T-cell (primary cell): ENCODE measurements around the gene TTLL7. TPM values are rescaled to one million over a fixed set of nuclear protein-coding genes. Genes with fewer than 3 reads are reported as not detected.

Source experiments
- ATAC-seq, 4 experiments: fragments of 200-7000 bp in 3 of 4; fragments of 150-1000 bp in 1 of 4; cut with Tn5 transposase; replicated peaks in 1 of 4; 1 replicate in 3 of 4; 2 replicates in 1 of 4; pipeline ENCODE4 v1.10.0; 2021; ENCODE audit warnings: moderate library complexity in 3 of 4, mild to moderate bottlenecking in 2 of 4, moderate number of reproducible peaks in 1 of 4
- CTCF ChIA-PET, 2 donors: fragments of 300-600 bp; sonication (Branson Sonifier 250); formaldehyde crosslinking; loops; one replicate each; lab custom pipeline; 2022; ENCODE audit warnings: antibody characterized with exemption in 2 of 2; lab: Charles Lee
- POLR2A ChIA-PET, 2 donors: fragments of 300-600 bp; sonication (Branson Sonifier 250); formaldehyde crosslinking; loops; one replicate each; lab custom pipeline; 2022; ENCODE audit warnings: antibody characterized with exemption in 2 of 2; lab: Charles Lee
- DNase-seq, 35 experiments: peaks; one replicate each; pipeline versions ENCODE4 v3.0.0 to v3.0.0-alpha.2; 2013 to 2023
- H3K27ac ChIP-seq: one replicate; pipeline ENCODE4 v1.5.1; 2013; ENCODE audit warnings: low read length
- H3K27me3 ChIP-seq, 2 experiments: replicated peaks in 1 of 2; 1 replicate in 1 of 2; 2 replicates in 1 of 2; pipeline versions ENCODE4 v1.6.1 to v1.7.0; 2013; ENCODE audit warnings: low read length in 1 of 2, mixed read lengths in 1 of 2; ENCODE audit not compliant: control insufficient read depth in 2 of 2, insufficient read depth in 2 of 2; ENCODE audit errors: extremely low read depth in 1 of 2
- H3K36me3 ChIP-seq, 2 donors: 1 replicate in 1 of 2; 2 replicates in 1 of 2; pipeline versions ENCODE4 v1.6.1 to v1.7.0; 2013; ENCODE audit warnings: low read length in 1 of 2; ENCODE audit not compliant: control insufficient read depth in 2 of 2, insufficient read depth in 1 of 2; ENCODE audit errors: extremely low read depth in 1 of 2
- H3K4me1 ChIP-seq, 2 experiments: 1 replicate in 1 of 2; 2 replicates in 1 of 2; pipeline versions ENCODE4 v1.6.1 to v1.7.0; 2013; ENCODE audit warnings: low read length in 2 of 2, mixed read lengths in 1 of 2; ENCODE audit not compliant: insufficient read depth in 2 of 2, control insufficient read depth in 1 of 2; ENCODE audit errors: extremely low read depth in 1 of 2
- H3K4me3 ChIP-seq, 2 donors: 1 replicate in 1 of 2; 2 replicates in 1 of 2; pipeline versions ENCODE4 v1.5.1 to v1.7.0; 2013; ENCODE audit warnings: mild to moderate bottlenecking in 2 of 2, low read length in 1 of 2, moderate library complexity in 1 of 2; ENCODE audit not compliant: control insufficient read depth in 1 of 2; ENCODE audit errors: extremely low read depth in 1 of 2
- H3K9me3 ChIP-seq: 2 replicates; pipeline ENCODE4 v1.7.0; 2013
- H3K27ac Mint-ChIP-seq, 2 donors: one replicate each; pipeline ENCODE4 v1.8.0; 2020 to 2021; ENCODE audit warnings: mild to moderate bottlenecking in 2 of 2, mixed read lengths in 2 of 2
- H3K27me3 Mint-ChIP-seq, 2 donors: one replicate each; pipeline ENCODE4 v1.8.0; 2021 to 2022; ENCODE audit warnings: mixed read lengths in 2 of 2
- H3K36me3 Mint-ChIP-seq: one replicate; pipeline ENCODE4 v1.8.0; 2021; ENCODE audit warnings: mixed read lengths
- H3K4me1 Mint-ChIP-seq, 3 donors: one replicate each; pipeline ENCODE4 v1.8.0; 2020 to 2022; ENCODE audit warnings: mixed read lengths in 3 of 3, mild to moderate bottlenecking in 1 of 3
- H3K4me3 Mint-ChIP-seq, 3 donors: one replicate each; pipeline ENCODE4 v1.8.0; 2020 to 2022; ENCODE audit warnings: mild to moderate bottlenecking in 3 of 3, mixed read lengths in 3 of 3, moderate library complexity in 3 of 3
- H3K9me3 Mint-ChIP-seq, 3 donors: one replicate each; pipeline ENCODE4 v1.8.0; 2020 to 2022; ENCODE audit warnings: mixed read lengths in 3 of 3
- WGBS: methylation state at CpG from one replicate; pipeline ENCODE4 v1.1.5; 2013; ENCODE audit warnings: missing lambda C conversion rate; ENCODE audit not compliant: insufficient coverage; 5-methylcytosine and 5-hydroxymethylcytosine counted together
- total RNA-seq, 35 experiments: library from RNA in 6 of 35; stranded (reverse) in 6 of 35; fragments of 120-200 nt in 1 of 35; gene quantifications; one replicate each; pipeline versions ENCODE4 v1.2.1 to v1.2.4 and lab custom pipeline; 2013 to 2026

Gene TTLL7
- total RNA-seq, 5 donors from 2014 or later (not counting 1 experiment from before 2014, with no cell fraction given), result 0.19 to 0.77 (median 0.44) TPM; not detected in 1

- H3K4me1 Mint-ChIP-seq, result no peaks in the 10 kb centered on the region
- WGBS, result 60% methylated on average over 1 of the region's 2 CpGs
- POLR2A ChIA-PET, result no interaction called here
Observed at GRCh38 chr1:83912876-83913275, 86.1 kb downstream of the TTLL7 start.

GRCh38 chr1:83910461-83910860 is 88.5 kb downstream of the TTLL7 start:
- H3K4me1 Mint-ChIP-seq, result no peaks in the 10 kb centered on the region
- ChIA-PET POLR2A (no interaction called here), CTCF (no interaction called here)
- H3K9me3 Mint-ChIP-seq, result no peaks in the 10 kb centered on the region
- H3K27ac Mint-ChIP-seq, result no peak overlapping the region
- no peak for DNase-seq
- no peaks in the 10 kb centered on the region for H3K36me3 Mint-ChIP-seq
- WGBS, result 0% methylated on average over 1 of the region's 3 CpGs
- Histone ChIP-seq H3K9me3 (no peaks in the 10 kb centered on the region), H3K4me3 (no peak overlapping the region), H3K4me1 (no peaks in the 10 kb centered on the region), H3K36me3 (no peaks in the 10 kb centered on the region), H3K27ac (no peak overlapping the region), H3K27me3 (peaks cover 0 to 4% of the 10 kb centered on the region in 2 experiments)
- no peak overlapping the region for H3K4me3 Mint-ChIP-seq
- no peak for ATAC-seq
- peaks cover 25 to 28% of the 10 kb centered on the region in 2 donors for H3K27me3 Mint-ChIP-seq

More at GRCh38 chr1:83912876-83913275, 86.1 kb downstream of the TTLL7 start:
- H3K9me3 Mint-ChIP-seq, result no peaks in the 10 kb centered on the region
- no peak for DNase-seq
- no peaks in the 10 kb centered on the region for H3K36me3 Mint-ChIP-seq
- H3K27ac Mint-ChIP-seq, result no peak overlapping the region
- ATAC-seq, result no peak
- no peaks in the 10 kb centered on the region for H3K4me1 ChIP-seq
- peaks cover 17 to 20% of the 10 kb centered on the region in 2 donors for H3K27me3 Mint-ChIP-seq
- H3K4me3 Mint-ChIP-seq, result no peak overlapping the region
- H3K27me3 ChIP-seq, result peaks cover 0 to 6% of the 10 kb centered on the region in 2 experiments
- no peak overlapping the region for H3K27ac ChIP-seq
- no peak overlapping the region for H3K4me3 ChIP-seq
- CTCF ChIA-PET, result no interaction called here
- H3K9me3 ChIP-seq, result no peaks in the 10 kb centered on the region
- no peaks in the 10 kb centered on the region for H3K36me3 ChIP-seq

- DNase-seq, result no peak
- no peak overlapping the region for H3K4me3 ChIP-seq
- ChIA-PET CTCF (interaction anchor here (0.6 to 1.8 kb wide), 4 partner anchors 42 to 522 kb away, joined by 3 to 5 read pairs (median 4); no protein-coding TSS in a partner anchor), POLR2A (interaction anchor here in 1 of 2 donors (0.6 kb wide), 1 partner anchor 230 kb away, joined by 11 read pairs; no protein-coding TSS in a partner anchor)
- H3K4me1 ChIP-seq, result no peaks in the 10 kb centered on the region
- ATAC-seq, result no peak
- no peak overlapping the region for H3K4me3 Mint-ChIP-seq
- H3K9me3 Mint-ChIP-seq, result no peaks in the 10 kb centered on the region
- no peak overlapping the region for H3K27ac Mint-ChIP-seq
- H3K36me3 Mint-ChIP-seq, result no peaks in the 10 kb centered on the region
- H3K27ac ChIP-seq, result no peak overlapping the region
- peaks cover 0 to 4% of the 10 kb centered on the region in 2 experiments for H3K27me3 ChIP-seq
- peaks cover 21 to 23% of the 10 kb centered on the region in 2 donors for H3K27me3 Mint-ChIP-seq
- no peaks in the 10 kb centered on the region for H3K36me3 ChIP-seq
- H3K4me1 Mint-ChIP-seq, result no peaks in the 10 kb centered on the region
- H3K9me3 ChIP-seq, result no peaks in the 10 kb centered on the region
Observed at GRCh38 chr1:83909687-83910086, 89.2 kb downstream of the TTLL7 start.

- no CpG with 5 or more reads among the region's 3 CpGs for WGBS
- H3K4me3 ChIP-seq, result no peak overlapping the region
- no peaks in the 10 kb centered on the region for H3K9me3 ChIP-seq
- peak in 2 of 35 experiments; percentile 4 to 53 for DNase-seq
- Mint-ChIP-seq H3K9me3 (no peaks in the 10 kb centered on the region), H3K27ac (no peak overlapping the region), H3K4me1 (no peaks in the 10 kb centered on the region), H3K36me3 (no peaks in the 10 kb centered on the region), H3K27me3 (peaks cover 12% of the 10 kb centered on the region in 2 donors), H3K4me3 (no peak overlapping the region)
- ATAC-seq, result peak in 1 of 4 experiments; percentile 47
- CTCF ChIA-PET, result interaction anchor here in 1 of 2 donors (1.7 kb wide), 1 partner anchor 218 kb away, joined by 7 read pairs; no protein-coding TSS in a partner anchor
- POLR2A ChIA-PET, result no interaction called here
- H3K27me3 ChIP-seq, result no peaks in the 10 kb centered on the region
- no peaks in the 10 kb centered on the region for H3K4me1 ChIP-seq
- no peak overlapping the region for H3K27ac ChIP-seq
- no peaks in the 10 kb centered on the region for H3K36me3 ChIP-seq
Observed at GRCh38 chr1:83905315-83905907, 93.5 kb downstream of the TTLL7 start.

DNA sequence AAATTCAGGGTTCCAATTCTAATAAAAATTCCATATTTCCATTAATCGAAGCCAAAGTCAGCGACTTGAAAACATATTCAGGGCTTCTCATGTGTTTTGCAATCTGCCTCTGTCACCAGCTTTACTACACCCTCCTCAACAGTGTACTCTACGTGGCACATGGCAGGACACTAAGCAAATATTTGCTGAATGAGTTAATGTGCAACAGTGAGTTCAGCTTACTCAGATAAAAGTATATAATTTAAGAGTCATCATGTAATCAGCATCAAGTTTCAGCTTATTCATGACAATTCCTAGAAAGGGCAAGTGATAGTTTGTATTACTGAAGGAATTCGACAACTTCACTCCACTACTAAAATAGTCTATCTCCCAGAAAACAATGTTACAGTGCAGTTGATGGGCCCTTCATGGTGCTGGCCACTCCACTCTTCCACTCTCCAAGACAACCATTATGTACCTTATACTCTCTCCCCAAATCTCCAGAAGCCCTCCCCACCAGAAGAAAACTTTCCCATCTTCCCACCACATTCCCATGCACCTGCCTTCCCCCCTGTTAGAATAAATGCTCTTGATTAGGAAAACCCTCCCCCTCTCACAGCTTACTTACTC is 97.3 kb downstream of the TTLL7 start:
- H3K36me3 ChIP-seq, result no peaks in the 10 kb centered on the region
- H3K27ac ChIP-seq, result no peak overlapping the region
- POLR2A ChIA-PET, result no interaction called here
- no peaks in the 10 kb centered on the region for H3K27me3 ChIP-seq
- no peaks in the 10 kb centered on the region for H3K9me3 ChIP-seq
- Mint-ChIP-seq H3K4me3 (no peak overlapping the region), H3K4me1 (no peaks in the 10 kb centered on the region), H3K36me3 (no peaks in the 10 kb centered on the region), H3K27ac (no peak overlapping the region), H3K27me3 (no peaks in the 10 kb centered on the region), H3K9me3 (no peaks in the 10 kb centered on the region)
- DNase-seq, result no peak
- H3K4me3 ChIP-seq, result no peak overlapping the region
- WGBS, result no CpG with 5 or more reads among the region's 4 CpGs
- CTCF ChIA-PET, result no interaction called here
- ATAC-seq, result no peak
- no peaks in the 10 kb centered on the region for H3K4me1 ChIP-seq

DNA sequence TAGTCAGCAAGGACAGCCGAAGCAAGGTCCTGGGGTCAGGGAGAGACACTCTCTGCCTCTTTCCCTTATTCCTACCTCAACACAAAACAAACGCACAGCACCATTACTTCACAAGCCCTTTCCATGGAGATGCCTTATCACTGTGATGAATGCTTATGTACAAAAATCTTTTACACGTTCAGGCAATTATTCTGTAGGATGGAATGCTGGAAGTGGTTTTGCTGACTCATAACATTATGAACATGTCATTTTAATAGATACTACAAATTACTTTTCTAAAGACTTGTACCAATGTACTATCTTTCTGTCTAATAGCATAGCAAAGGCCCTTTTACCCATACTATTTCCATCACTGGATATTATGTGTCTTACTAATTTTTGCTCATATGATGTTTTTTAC is 98.4 kb downstream of the TTLL7 start:
- H3K4me1 Mint-ChIP-seq, result no peaks in the 10 kb centered on the region
- H3K27ac Mint-ChIP-seq, result no peak overlapping the region
- no peaks in the 10 kb centered on the region for H3K4me1 ChIP-seq
- no peaks in the 10 kb centered on the region for H3K27me3 ChIP-seq
- H3K4me3 ChIP-seq, result no peak overlapping the region
- peaks cover 4 to 6% of the 10 kb centered on the region in 2 donors for H3K27me3 Mint-ChIP-seq
- POLR2A ChIA-PET, result no interaction called here
- no peak overlapping the region for H3K27ac ChIP-seq
- no peaks in the 10 kb centered on the region for H3K9me3 Mint-ChIP-seq
- no peaks in the 10 kb centered on the region for H3K36me3 Mint-ChIP-seq
- ATAC-seq, result no peak
- CTCF ChIA-PET, result no interaction called here
- no CpG with 5 or more reads among the region's 3 CpGs for WGBS
- DNase-seq, result no peak
- H3K9me3 ChIP-seq, result no peaks in the 10 kb centered on the region
- H3K4me3 Mint-ChIP-seq, result no peak overlapping the region
- no peaks in the 10 kb centered on the region for H3K36me3 ChIP-seq
